ENCODE data around the gene EHD3. TPM values are rescaled to one million over a fixed set of nuclear protein-coding genes. Genes with fewer than 3 reads are reported as not detected.

The EHD3 gene
- total RNA-seq, 1 donor from 2014 or later: 7.0 TPM

DNA sequence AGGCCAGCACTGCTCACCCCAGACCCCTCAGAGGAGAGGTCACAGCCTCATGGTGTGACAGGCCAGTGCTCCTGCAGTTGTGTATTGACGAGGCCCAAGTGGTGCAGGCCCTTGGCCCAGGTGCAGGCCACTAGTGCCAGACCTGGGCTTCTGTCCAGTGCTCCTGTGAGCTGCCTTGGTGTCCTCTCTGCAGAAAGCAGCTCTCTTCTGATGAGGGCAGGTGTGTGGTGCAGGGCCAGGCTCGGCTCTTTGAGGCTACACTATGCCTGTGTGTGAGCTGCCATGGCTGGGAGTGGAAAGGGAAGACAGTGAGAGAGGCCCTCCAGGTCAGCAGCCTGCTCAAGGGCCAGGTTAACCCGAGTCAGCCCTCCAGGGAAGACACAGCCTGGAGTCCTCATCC, 17.1 kb downstream of the EHD3 start:
- ATAC-seq: no peak
- intact Hi-C loops (cut with DNase I): no loop called here
- DNase-seq (ENCODE audit: low spot score): no peak

- no peak for DNase-seq (ENCODE audit: low spot score)
Observed at GRCh38 chr2:31251851-31252250, 17.9 kb downstream of the EHD3 start.

GRCh38 chr2:31253356-31254131, 19.6 kb downstream of the EHD3 start:
- DNase-seq (ENCODE audit: low spot score): no peak
- ATAC-seq: no peak
- intact Hi-C loops (cut with DNase I): no loop called here

More at GRCh38 chr2:31251851-31252250, 17.9 kb downstream of the EHD3 start:
- no peak for ATAC-seq
- intact Hi-C loops (cut with DNase I): no loop called here

DNA sequence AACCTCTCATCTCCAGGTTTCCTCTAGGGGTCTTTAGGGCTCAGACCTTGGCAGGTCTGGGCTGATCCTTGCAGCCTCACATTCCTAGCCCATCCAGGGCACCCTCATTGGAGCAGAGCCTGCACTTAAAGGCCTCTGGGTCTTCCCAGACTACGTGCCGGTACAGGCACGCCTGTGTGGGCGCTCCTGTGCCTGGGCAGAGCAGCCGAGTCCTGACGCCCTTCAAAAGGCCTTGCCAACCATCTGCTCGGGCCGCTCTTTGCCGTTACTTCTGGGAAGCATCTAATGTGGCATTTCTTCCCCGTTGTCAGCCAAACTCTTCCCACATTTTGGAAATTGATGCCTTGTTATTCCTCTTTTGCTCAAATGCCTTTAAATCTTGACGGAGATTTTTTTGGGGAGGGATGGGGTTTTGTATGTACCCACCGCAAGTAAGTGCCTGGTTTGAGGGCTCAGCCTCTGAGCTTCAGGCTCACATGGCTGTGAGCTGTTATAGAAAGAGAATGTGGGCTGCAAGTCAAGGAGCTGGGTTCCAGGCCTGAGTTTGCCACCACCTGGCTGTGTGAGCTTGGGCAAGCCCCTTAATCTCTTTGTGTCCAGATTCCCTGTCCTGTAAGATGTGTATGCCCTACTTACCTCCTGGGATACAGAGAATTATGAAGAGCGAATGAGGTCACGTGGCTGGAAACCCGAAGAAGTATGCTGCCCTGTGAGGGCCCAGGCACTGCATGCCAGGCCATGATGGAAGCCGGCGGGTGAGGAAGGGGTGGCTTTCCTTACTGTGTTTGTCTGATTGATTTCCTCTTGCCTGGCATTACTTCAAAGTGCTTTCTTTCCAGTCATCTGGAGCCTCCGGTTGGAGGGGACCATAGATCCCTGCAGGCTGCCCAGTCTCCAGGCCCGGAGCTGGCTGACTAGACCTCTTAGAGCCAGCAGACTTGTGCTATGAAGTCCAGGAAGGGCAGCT, 20.6 kb downstream of the EHD3 start:
- intact Hi-C loops (cut with DNase I): no loop called here
- ATAC-seq (no peak), DNase-seq (ENCODE audit: low spot score) (no peak)

DNA sequence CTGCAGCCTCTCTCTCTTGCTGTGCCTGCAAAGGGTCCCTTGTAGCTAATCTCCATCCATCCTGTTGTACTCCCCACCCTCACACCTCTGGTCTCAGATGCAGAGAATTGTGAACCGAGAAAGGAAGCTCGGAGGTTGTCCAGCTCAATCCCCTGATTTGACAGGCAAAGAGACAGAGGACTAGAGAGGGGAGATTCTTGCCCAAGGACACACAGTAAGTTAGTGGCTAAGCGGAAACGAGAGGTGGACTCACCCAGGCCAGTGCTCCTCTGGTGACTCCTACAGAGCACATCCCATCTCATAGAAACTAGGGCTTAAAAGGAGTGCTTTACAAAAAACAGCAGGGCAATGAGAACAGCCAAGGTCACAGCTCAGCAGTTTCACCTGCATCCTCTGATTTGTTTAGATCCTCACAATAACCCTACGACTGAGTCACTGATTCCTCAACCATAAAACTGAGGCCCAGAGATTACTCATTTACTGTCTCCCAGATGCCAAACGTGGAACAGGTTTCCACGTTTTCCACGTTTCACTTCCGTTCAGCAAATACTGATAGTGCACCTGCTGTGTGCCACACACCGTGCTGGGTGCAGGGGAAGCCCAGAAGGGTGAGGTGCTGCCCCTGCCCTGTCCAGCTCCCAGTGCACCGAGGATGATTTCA, 22.1 kb downstream of the EHD3 start:
- ATAC-seq (no peak), DNase-seq (ENCODE audit: low spot score) (no peak)
- intact Hi-C loops (cut with DNase I): no loop called here

GRCh38 chr2:31256611-31257382, 22.8 kb downstream of the EHD3 start:
- intact Hi-C loops (cut with DNase I): no loop called here
- ATAC-seq: no peak

DNA sequence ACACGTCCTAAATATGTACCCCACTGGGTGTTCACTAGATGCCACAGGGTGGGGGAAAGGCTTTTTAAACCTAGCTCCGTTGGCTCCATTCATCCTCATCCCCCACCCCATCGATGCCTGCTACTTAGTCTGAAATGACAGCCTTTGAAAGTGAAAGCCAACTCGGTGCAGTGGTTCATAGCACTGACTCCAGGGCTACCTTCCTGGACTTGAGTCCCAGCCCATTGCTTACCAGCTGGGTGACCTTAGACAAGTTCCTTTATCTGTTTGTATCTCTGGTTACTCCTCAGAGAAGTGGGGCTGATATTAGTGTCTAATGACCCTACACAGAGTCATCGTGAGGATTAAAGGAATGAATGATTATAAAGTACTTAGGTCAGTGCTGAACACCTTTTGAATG, 24.4 kb downstream of the EHD3 start:
- no peak for ATAC-seq
- DNase-seq (ENCODE audit: low spot score): no peak
- intact Hi-C loops (cut with DNase I): no loop called here

More at GRCh38 chr2:31256611-31257382, 22.8 kb downstream of the EHD3 start:
- no peak for DNase-seq (ENCODE audit: low spot score)

GRCh38 chr2:31259075-31259474, 25.1 kb downstream of the EHD3 start:
- intact Hi-C loops (cut with DNase I): no loop called here
- DNase-seq (ENCODE audit: low spot score): no peak
- ATAC-seq: no peak

DNA sequence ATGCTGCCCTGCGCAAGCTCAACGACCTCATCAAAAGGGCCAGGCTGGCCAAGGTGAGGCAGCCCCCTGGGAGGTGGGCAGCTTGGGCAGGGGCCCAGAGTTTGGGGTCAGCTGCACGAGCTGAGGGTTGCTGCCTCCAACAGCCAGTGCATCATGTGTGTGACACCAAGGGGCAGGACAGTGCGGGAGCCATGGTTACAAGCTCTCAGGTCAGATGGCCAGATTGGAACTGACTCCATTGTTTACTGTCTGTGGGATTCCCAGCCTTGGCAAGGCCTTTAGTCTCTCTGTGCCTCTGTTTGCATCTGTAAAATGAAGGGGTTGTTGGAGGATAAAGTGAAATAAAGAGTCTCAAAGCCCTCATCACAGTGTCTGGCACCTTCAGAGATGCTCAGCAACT, 26.9 kb downstream of the EHD3 start:
- intact Hi-C loops (cut with DNase I): no loop called here
- no peak for DNase-seq (ENCODE audit: low spot score)
- ATAC-seq: no peak

GRCh38 chr2:31263636-31264190, 29.8 kb downstream of the EHD3 start:
- intact Hi-C loops (cut with DNase I): no loop called here
- ATAC-seq (peak; percentile 38), DNase-seq (ENCODE audit: low spot score) (no peak)

DNA sequence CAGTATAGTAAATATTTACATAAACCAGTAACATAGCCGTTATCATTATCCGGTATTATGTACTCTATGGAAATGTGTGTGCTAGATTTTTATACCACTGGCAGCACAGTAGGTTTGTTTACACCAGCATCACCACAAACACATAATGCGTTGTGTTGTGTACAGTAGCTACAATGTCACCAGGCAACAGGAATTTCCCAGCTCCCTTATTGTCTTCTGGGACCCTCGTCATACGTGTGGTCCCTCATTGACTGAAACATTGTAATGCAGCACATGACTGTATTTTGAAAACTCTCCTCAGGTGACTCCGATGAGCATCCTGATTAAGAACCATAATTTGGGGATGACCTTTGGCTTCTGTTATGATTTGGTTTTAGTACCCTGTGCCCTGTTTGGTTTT, 31.3 kb downstream of the EHD3 start:
- no peak for DNase-seq (ENCODE audit: low spot score)
- intact Hi-C loops (cut with DNase I): no loop called here
- no peak for ATAC-seq

DNA sequence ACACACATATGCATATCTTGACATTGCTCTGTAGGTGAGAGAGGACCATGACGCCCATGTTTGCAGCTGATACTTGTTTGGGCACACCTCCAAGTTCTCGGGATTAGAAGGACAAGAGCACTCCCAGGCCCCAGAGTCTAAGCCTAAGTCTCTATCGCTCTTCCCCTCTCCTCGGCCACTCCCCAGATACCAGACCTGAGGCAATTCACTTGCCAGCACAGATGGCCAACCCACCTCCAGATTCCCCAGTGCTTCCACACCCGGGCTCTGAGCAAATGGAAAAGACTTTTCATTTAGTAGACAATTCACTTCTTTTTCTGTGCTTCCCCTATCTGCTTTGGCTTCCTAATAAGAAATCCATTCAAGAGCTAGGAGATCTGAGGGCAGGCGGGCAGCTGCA, 32.9 kb downstream of the EHD3 start:
- ATAC-seq: no peak
- intact Hi-C loops (cut with DNase I): no loop called here

GRCh38 chr2:31267437-31268120, 33.6 kb downstream of the EHD3 start:
- intact Hi-C loops (cut with DNase I): no loop called here
- DNase-seq (ENCODE audit: low spot score): no peak
- no peak for ATAC-seq

More for the DNA sequence above, 32.9 kb downstream of the EHD3 start:
- DNase-seq (ENCODE audit: low spot score): no peak

DNA sequence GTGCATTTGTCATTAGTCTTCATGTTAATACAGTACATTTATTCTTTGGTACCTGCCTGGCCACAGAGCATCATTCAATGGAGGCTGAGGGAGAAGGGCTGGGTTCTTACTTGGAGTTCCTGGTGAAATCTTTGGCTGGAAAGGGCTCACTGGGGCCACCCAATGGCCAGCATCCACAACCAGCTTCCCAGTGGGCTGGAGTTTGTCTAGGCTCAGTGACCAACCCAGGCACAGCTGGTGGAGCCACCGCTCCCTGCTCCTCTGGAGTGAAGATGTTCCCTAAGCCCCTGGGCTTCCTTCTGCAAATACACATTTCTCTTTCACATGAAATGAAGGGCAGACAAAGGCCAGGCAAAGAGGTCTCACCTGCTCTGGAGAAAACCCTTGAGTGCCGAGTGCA, 34.4 kb downstream of the EHD3 start:
- DNase-seq (ENCODE audit: low spot score) (no peak), ATAC-seq (no peak)
- intact Hi-C loops (cut with DNase I): no loop called here

GRCh38 chr2:31269087-31269486, 35.1 kb downstream of the EHD3 start:
- intact Hi-C loops (cut with DNase I): no loop called here

DNA sequence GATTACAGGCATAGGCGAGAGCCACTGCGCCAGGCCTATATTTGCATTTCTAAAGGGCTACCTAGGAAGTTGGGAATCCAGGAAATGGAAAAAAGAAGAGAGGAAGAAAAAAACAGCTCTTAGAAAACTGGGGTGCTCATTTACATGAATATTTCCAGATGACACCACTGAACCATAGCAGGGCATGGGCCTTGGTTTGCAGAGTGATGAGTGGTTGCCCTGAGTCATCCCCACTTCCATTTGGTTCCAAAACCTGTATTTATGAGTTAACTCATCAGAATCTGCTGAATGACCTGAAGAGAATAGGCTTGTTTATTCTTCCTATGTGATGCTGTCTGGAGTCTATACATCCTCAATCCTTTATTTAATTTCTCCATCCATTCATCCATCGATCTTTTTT, 36.2 kb downstream of the EHD3 start:
- DNase-seq (ENCODE audit: low spot score) (no peak), ATAC-seq (no peak)
- intact Hi-C loops (cut with DNase I): no loop called here

More at GRCh38 chr2:31269087-31269486, 35.1 kb downstream of the EHD3 start:
- DNase-seq (ENCODE audit: low spot score) (no peak), ATAC-seq (no peak)

DNA sequence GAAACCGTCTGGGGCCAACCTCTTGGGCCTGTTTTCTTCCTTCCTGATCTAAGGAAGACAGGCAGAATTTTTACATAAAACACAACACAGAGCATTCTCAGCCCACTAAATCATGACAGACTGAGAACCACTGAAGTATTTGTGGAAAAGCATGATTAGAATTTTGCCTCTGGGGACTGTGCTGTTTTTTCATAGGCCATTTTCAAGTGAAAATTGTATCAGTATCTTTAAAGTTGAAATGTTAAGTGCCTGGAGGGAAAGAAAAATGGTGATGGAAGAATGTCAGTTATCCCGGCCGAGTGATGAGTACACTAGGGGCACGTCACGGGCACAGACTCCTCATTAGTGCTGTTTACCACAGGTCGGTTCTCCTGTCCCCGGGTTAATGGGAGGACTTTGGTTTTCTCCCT, 36.9 kb downstream of the EHD3 start:
- DNase-seq (ENCODE audit: low spot score) (no peak), ATAC-seq (no peak)
- intact Hi-C loops (cut with DNase I): no loop called here

GRCh38 chr2:31271851-31272267, 37.9 kb downstream of the EHD3 start:
- intact Hi-C loops (cut with DNase I): no loop called here
- ATAC-seq: no peak
- DNase-seq (ENCODE audit: low spot score): no peak
